22Rv1 (cell line): ENCODE measurements around the gene GRB7.
"Not testable (repeated sequence)": the region's sequence is repeated elsewhere in the genome, so short reads cannot be mapped to it uniquely, and the experiment has no call there.

Experiments
- H3K27ac ChIP-seq: fragments of 450-650 bp; 2 replicates; pipeline ENCODE4 v1.5.1; 2017
- ZFX ChIP-seq: fragments of 450-650 bp; IDR thresholded peaks from 2 replicates; pipeline ENCODE4 v1.6.1; 2017; ENCODE audit warnings: antibody characterized with exemption, borderline replicate concordance
- TF ChIP-seq, protein P1 (sequence below): fragments of 450-650 bp; IDR thresholded peaks from 2 replicates; pipeline ENCODE4 v1.5.1; 2017; ENCODE audit warnings: mild to moderate bottlenecking

Gene GRB7

DNA sequence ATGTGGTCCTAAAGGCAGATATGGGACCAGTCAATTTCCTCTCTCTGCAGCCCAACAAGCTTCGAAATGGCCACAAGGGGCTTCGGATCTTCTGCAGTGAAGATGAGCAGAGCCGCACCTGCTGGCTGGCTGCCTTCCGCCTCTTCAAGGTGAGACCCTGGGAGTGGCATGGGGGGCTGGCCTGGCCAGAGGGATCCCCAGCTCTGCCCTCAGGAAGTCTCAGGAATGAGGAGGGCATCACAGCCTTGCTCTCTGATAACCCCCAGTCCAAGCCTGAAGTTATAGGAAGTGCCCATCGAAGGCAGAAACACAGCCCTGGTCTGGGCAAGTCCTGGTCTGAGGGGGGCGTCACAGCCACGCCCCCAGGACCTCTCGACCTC lies 7.1 kb downstream of the GRB7 start:
- no peak overlapping the region for H3K27ac ChIP-seq
- no peak for TF ChIP-seq ZFX
- TF ChIP-seq, protein P1, sequence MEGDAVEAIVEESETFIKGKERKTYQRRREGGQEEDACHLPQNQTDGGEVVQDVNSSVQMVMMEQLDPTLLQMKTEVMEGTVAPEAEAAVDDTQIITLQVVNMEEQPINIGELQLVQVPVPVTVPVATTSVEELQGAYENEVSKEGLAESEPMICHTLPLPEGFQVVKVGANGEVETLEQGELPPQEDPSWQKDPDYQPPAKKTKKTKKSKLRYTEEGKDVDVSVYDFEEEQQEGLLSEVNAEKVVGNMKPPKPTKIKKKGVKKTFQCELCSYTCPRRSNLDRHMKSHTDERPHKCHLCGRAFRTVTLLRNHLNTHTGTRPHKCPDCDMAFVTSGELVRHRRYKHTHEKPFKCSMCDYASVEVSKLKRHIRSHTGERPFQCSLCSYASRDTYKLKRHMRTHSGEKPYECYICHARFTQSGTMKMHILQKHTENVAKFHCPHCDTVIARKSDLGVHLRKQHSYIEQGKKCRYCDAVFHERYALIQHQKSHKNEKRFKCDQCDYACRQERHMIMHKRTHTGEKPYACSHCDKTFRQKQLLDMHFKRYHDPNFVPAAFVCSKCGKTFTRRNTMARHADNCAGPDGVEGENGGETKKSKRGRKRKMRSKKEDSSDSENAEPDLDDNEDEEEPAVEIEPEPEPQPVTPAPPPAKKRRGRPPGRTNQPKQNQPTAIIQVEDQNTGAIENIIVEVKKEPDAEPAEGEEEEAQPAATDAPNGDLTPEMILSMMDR, result no peak

- TF ChIP-seq, protein P1, result no peak
- TF ChIP-seq ZFX, result no peak
- H3K27ac ChIP-seq, result no peak overlapping the region
Measured at GRCh38 chr17:39745335-39746144, 7.8 kb downstream of the GRB7 start.

- H3K27ac ChIP-seq, result no peak overlapping the region
- TF ChIP-seq, protein P1, result no peak
- TF ChIP-seq ZFX, result no peak
Measured at GRCh38 chr17:39746145-39746461, 8.4 kb downstream of the GRB7 start.

DNA sequence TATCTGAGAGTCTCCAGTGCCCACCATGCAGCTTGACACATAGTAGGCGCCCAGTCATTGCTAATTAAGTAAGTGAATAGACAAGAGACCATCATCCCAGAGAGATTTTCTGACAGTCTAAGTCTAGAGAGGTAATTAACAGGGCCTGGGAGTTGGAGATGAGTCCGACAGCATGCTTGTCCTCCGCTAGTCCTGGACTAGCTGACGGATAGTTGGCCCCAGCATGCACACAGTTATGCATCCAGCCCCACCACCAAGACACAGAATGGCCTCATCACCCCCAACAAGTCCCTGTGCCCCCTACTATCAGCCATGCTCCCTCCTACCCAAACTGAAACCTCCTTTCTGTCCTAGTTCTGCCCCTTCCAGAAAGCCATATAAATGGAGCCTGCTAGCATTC lies 10.0 kb downstream of the GRB7 start:
- TF ChIP-seq ZFX, result no peak
- TF ChIP-seq, protein P1, result no peak

GRCh38 chr17:39748444-39749034 lies 10.8 kb downstream of the GRB7 start:
- H3K27ac ChIP-seq, result not testable (repeated sequence)

More for the DNA sequence above, 10.0 kb downstream of the GRB7 start:
- H3K27ac ChIP-seq, result 0 out of 2 replicates have a peak overlapping the region, but pooled peaks have one; percentile 7

GRCh38 chr17:39750131-39751015 lies 12.6 kb downstream of the GRB7 start:
- TF ChIP-seq ZFX, result no peak
- H3K27ac ChIP-seq, result no peak overlapping the region

GRCh38 chr17:39751016-39751543 lies 13.3 kb downstream of the GRB7 start:
- no peak overlapping the region for H3K27ac ChIP-seq
- TF ChIP-seq ZFX, result no peak
- TF ChIP-seq, protein P1, result no peak

DNA sequence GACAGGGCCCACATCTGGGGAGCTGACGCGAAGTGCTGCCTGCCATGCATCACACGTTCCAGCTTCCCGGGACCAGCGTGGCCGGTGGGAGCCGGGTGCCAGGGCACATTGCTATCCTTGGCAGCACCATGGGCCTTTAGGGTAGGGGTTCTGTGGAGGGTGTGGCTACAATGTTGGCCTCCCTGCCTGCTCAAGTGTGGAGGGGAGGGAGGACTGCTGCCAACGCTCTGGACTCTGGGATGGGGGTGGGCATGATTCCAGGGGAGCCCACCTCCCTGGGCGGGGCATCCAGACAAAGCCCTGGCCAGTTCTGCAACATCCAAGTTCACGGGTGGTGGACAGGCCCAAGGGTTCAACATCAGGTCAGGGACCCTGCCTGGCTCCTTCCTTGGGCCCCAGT lies 13.9 kb downstream of the GRB7 start:
- TF ChIP-seq, protein P1, result no peak
- no peak for TF ChIP-seq ZFX
- H3K27ac ChIP-seq, result no peak overlapping the region
